Activated CD8-positive, alpha-beta memory T cell treated with anti-CD3 and anti-CD28 coated beads for 36 hours (primary cell): ENCODE measurements around the gene C1orf141. TPM values are rescaled to one million over a fixed set of nuclear protein-coding genes. Genes with fewer than 3 reads are reported as not detected.
"Not testable (repeated sequence)": the region's sequence is repeated elsewhere in the genome, so short reads cannot be mapped to it uniquely, and the experiment has no call there.

Experiments
- CTCF ChIA-PET: fragments of 350-600 bp; sonication (Branson Sonifier 250); formaldehyde crosslinking; loops from one replicate; lab custom pipeline; 2021; ENCODE audit warnings: antibody characterized with exemption; lab: Charles Lee
- POLR2A ChIA-PET: fragments of 350-600 bp; sonication (Branson Sonifier 250); formaldehyde crosslinking; loops from one replicate; lab custom pipeline; 2021; ENCODE audit warnings: antibody characterized with exemption; lab: Charles Lee
- total RNA-seq, 2 experiments: library from RNA; stranded (reverse); gene quantifications; one replicate each; pipeline ENCODE4 v1.2.3, GENCODE V29; 2021

The C1orf141 gene
- total RNA-seq, result not detected

DNA sequence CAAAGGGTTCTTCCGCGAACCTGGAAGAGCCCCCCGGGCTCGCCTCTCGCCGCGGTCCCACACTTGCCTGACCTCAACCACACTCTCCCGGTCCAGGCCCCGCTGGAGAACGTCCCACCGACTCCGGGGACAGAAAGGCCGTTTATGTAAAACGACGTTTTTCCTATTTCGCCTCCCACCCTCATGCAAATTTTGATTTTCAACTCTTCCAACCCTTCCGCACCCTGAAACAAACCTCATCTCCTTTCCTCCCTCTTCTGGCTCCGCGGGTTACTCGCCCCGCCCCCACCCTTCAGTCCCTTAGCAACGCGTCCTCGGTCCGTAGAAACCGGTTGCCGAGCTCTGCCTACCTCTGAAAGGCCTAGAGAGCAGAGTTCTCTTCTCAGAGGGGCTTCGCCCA is at the start of gene C1orf141:
C1orf141 (minus strand) TSS at position 276 of the 400 bp plus-strand sequence. CDS start 7,730 bp downstream, outside the sequence.
- ChIA-PET CTCF (interaction anchor here (0.7 kb wide), 1 partner anchor 95 kb away, joined by 3 read pairs; no protein-coding TSS in a partner anchor), POLR2A (no interaction called here)

DNA sequence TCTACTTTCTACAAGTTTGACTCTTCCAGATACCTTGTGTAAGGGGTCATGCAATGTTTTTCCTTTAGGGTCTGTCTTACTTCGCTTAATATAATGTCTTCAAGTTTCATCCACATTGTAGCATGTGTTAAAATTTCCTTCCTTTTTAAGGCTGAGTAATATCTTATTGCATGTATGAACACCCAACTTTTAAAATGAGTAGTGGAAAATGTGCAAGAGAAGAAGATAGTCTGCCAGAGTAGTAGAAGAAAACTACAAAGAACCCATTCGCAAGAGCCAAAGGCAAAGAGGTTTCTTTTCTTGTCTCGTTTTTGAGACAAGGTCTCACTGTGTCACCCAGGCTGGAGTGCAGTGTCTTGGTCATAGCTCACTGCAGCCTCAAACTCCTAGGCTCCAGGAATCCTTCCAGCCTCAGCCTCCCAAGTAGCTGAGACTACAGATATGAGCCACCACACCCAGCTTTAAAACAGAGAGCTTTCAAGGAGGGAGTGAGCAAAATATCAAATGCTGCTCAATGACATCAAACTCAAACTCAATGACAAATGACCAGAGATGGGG is 40.8 kb upstream of the C1orf141 start:
- POLR2A ChIA-PET, result interaction anchor here (1.1 kb wide), 1 partner anchor 16 kb away, joined by 3 read pairs; no protein-coding TSS in a partner anchor
- CTCF ChIA-PET, result interaction anchor here (1.0 kb wide), 1 partner anchor 13 kb away, joined by 3 read pairs; no protein-coding TSS in a partner anchor

DNA sequence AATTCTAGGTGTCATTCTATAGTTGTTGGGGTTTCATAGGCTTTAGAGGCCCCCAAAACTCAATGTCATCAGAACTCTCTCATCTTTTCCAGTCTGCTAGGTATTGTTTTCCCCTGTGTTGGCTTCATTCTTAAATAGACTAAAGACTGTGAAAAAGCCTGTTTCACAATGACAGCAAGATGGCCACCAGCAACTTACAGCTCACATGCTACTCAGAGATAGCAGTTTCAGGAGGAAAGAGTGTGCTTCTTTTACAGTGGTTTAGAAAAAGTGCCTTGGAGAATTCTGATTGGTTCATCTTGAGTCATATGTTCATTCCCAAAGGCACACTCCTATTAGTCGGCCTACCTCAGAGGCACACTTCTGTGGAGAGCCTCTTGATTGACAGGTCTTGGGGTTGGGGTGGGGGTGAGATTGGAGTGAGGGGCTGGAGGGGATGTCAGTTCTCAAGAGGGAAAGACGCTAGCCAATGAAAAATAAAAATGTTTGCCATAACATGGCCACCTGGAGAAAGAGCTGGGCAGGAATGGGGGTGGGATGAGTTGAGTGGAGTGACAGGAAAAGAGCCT is 40.0 kb upstream of the C1orf141 start:
- POLR2A ChIA-PET, result interaction anchor here (0.6 to 1.1 kb wide), 2 partner anchors 17 to 197 kb away, joined by 3 read pairs; no protein-coding TSS in a partner anchor
- CTCF ChIA-PET, result interaction anchor here (1.0 kb wide), 1 partner anchor 36 kb away, joined by 3 read pairs; no protein-coding TSS in a partner anchor

DNA sequence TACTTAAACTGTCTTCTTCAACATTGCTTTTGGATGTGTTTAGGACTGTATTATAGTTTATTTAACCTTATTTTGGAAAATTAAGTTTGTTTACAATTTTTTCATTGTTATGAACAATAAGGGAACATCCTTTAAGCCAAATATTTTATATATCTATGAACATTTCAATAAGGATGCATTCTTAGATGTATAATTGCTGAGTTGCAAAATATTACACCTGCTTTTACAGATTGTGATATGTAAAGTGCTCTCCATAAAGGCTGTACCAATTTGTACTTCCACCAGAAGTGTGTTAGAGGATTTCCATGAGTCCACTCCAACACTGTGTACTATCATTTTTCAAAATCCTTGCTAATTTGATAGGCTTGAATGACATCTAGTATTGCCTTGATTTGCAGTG is 39.2 kb upstream of the C1orf141 start:
- POLR2A ChIA-PET, result no interaction called here
- CTCF ChIA-PET, result no interaction called here

DNA sequence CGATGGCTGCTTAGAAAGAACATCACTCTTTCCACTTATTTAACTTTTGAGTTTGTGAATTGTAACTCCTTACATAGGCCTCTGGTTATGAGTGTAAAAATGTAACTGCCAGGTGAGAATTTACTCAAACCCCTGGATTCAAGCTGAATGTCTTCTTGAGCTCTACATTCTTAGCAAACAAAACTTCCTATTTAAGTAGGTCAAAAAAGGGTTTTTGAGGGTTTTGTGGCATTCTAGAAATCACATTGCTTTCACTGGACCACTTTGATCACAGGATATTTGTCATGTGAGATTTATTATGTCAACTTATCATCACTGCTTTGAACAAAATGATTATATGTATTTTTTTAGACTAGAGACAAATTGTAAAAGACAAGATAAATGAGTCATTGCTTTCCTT is 37.2 kb upstream of the C1orf141 start:
- CTCF ChIA-PET, result interaction anchor here (0.7 to 1.0 kb wide), 2 partner anchors 15 to 23 kb away, joined by 3 read pairs; no protein-coding TSS in a partner anchor
- POLR2A ChIA-PET, result interaction anchor here (0.6 to 1.2 kb wide), 2 partner anchors 18 to 258 kb away, joined by 3 to 6 read pairs; partner anchors contain the start of gene SERBP1

DNA sequence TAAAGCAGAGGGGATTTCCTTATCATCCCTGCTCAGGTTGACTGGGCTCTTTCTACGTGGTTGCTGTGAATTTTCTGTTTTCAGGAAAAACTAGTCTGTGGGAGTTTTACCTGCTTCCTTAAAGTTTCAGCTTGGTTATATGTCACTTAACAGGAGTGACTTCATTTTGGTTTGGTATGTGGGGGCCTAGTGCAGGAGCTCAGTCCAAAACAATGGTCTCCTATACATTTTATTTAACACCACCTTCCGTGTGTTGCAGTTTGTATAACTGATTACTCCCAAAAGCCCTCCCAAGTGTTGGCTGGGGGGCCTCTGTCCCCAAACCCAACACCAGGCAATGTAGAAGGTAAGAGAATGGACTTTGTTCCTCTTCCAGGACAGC is 36.8 kb upstream of the C1orf141 start:
- CTCF ChIA-PET, result interaction anchor here (0.7 to 1.1 kb wide), 3 partner anchors 15 to 323 kb away, joined by 3 read pairs; no protein-coding TSS in a partner anchor
- POLR2A ChIA-PET, result interaction anchor here (1.2 kb wide), 1 partner anchor 259 kb away, joined by 3 read pairs; the partner anchor contains the start of gene SERBP1

DNA sequence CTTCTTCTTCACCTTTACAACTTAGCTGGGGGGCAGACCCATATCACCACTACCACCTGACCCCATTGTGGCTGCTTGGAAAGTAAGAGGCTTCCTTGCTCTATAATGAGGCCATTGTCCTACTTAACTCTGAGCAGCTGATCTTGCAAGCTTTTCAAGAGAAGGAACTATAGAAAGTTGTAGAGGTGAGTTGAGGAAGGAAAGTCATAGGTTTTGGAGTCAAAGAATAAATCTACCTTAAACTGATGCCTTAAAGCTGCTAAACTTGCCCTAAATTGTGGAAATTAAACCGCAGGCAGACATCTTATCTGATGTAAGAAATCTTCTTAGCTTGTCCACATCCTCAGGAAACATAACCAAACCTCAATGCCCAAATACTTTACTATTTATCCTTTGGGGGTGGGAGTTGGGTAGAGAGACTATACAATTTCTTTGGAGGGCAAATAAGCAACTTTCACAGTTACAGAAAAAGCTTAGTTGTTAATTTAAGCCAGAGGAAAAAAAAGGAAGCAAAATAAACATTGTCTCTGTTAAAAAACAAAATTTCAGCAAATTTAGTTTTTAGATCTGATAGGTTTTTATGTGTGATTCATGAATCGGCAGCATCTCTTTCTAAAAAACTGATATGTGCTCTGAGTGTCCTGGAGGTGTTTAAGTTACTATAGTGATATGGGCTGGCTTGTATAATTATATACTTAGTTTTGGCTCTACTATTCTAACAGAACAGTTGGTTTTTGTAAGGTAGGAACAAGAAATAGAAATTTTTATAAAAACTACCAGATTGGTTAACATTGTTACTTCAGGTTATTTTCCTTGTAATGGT is 36.2 kb upstream of the C1orf141 start:
- ChIA-PET POLR2A (no interaction called here), CTCF (interaction anchor here (1.1 kb wide), 1 partner anchor 323 kb away, joined by 3 read pairs; no protein-coding TSS in a partner anchor)

DNA sequence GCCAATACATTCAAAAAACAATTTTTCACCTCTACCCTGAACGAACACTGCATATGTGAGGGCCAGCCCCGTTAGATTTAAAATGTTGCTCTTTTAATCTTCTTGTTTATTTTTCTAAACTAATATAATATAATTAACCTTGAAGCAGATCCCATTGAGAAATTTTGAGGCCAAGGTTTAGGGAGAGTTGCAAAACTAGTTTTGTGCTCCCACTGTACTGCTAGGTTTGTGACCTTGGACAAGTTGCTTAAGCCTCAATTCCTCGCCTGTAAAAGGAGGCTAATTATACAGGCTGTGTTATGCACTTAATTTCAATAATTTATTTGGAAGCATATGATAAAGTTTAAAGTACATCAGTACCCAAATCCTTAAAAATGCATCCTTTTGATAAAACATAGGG is 35.2 kb upstream of the C1orf141 start:
- ChIA-PET CTCF (no interaction called here), POLR2A (no interaction called here)

DNA sequence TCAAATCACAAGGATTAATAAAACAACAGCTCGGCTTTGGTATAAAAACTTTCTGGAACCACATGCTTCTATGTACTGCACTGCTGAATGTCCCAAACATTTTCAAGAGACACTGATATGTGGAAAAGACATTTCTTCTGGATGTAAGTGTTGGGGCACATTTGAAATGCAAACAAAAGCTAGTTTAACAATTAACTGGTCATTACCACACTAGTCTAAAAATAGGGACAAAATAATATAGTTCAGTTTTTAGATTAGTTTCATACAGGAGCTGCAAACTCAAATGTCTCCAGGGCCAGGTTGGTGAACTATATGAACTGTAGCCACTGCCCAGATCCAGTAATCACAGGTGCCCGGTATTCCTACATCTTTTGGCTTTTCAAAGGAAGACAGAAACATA is 34.7 kb upstream of the C1orf141 start:
- CTCF ChIA-PET, result no interaction called here
- POLR2A ChIA-PET, result no interaction called here

DNA sequence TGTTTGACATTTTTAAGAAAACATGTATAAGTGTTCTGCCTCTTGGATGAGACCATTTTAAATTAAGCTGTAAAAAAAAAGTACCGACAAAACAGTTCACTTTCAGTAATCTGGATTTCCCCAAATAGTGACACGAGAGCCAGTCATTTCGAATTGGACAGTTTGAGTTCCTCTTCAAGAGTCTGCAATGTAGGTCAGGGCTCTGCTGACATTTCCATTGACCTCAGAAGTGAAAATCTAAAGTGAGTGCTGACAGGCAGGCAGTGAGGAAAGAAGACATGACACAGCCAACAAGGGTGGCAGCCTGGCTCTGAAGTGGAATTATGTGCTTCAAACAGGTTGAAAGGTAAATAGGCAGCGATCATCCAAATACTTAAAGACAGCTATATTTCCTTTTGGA is 31.4 kb upstream of the C1orf141 start, which contains the start of gene IL23R:
IL23R (plus strand) TSS at position 259 of the 400 bp plus-strand sequence. CDS start 1,667 bp downstream, outside the sequence.
- POLR2A ChIA-PET, result no interaction called here
- CTCF ChIA-PET, result no interaction called here

DNA sequence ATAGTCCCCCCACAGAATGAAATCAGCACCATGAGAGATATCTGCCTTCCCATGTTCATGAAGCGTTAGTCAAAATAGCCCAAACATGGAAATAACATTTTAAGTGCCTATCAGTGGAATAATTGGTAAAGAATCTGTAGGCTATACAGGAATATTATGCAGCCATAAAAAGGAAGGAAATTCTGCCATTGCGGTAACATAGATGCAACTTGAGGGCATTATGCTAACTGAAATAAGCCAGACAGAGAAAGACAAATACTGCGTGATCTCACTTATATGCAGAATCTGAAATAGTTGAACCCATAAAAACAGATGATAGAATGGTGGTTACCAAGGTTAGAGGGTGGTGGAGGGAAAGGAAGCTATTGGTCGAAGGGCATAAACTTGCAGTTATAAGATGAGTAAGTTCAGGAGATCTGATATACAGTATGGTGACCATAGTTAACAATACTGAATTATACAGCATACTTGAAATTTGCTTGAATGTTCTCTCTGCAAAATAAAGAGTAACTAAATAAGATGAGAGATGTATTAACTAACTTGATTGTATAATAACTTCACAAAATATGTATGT is 30.8 kb upstream of the C1orf141 start:
- POLR2A ChIA-PET, result no interaction called here

DNA sequence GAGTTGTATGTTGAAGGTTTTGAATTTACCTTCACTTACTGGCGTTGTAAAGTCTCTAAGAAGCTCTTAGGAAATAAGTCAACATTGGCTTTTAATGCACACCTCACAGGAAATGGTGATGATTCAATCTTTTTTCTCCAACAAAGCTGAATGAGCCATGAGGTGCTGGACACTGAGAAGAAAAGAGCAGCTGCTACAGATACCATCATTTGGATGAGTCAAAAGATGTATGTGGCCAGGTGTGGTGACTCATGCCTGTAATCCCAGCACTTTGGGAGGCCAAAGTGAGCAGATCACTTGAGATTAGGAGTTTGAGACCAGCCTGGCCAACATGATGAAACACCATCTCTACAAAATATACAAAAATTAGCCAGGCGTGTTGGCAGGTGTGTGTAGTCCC is 28.2 kb upstream of the C1orf141 start:
- POLR2A ChIA-PET, result no interaction called here
- CTCF ChIA-PET, result interaction anchor here (0.6 to 1.1 kb wide), 3 partner anchors 13 to 54 kb away, joined by 3 to 4 read pairs (median 3); no protein-coding TSS in a partner anchor

More for the DNA sequence above, 30.8 kb upstream of the C1orf141 start:
- CTCF ChIA-PET, result no interaction called here

DNA sequence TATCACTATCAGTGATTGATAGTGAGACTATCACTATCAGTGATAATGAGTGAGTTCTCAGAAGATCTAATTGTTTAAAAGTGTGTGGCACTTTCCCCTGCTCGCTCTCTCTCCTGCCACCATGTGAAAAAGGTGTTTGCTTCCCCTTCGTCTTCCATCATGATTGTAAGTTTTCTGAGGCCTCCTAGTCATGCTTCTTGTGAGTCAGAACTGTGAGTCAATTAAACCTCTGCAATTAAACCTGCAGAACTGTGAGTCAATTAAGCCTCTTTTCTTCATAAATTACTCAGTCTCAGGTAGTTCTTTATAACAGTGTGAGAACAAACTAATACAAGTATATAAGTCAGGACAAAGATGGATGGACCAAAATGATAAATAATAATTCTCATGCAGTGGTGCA is 24.5 kb upstream of the C1orf141 start:
- CTCF ChIA-PET, result no interaction called here
- POLR2A ChIA-PET, result no interaction called here

DNA sequence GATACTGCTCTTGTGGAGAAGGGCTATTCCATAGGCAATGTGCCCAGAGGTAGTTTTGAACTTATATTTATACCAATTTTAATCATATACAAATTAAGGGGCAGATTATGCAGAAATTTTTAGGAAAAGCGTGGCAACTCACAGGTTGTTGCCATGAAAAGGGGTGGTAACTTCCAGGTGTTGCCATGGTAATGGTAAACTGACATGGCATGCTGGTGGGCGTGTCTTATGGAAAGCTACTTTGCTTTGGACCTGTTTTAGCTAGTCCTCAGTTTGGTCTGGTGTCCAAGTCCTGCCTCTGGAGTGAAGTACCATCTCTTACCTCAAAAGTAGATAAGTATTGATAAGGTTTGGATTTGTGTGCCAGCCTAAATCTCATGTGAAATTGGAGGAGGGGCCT is 23.6 kb upstream of the C1orf141 start:
- CTCF ChIA-PET, result no interaction called here
- POLR2A ChIA-PET, result interaction anchor here (0.6 kb wide), 1 partner anchor 321 kb away, joined by 3 read pairs; no protein-coding TSS in a partner anchor

DNA sequence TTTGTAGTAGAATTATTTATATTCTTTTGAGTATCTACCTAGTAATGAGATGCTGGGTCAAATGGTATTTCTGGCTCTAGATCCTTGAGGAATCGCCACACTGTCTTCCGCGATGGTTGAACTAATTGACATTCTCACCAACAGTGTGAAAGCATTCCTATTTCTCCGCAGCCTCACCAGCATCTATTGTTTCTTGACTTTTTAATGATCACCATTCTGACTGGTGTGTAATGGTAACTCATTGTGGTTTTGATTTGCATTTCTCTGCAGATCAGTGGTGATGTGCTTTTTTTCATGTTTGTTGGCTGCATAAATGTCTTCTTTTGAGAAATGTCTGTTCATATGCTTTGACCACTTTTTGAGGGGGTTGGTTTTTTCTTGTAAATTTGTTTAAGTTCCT is 16.2 kb upstream of the C1orf141 start:
- ChIA-PET CTCF (interaction anchor here (0.6 kb wide), 1 partner anchor 293 kb away, joined by 3 read pairs; no protein-coding TSS in a partner anchor), POLR2A (no interaction called here)

DNA sequence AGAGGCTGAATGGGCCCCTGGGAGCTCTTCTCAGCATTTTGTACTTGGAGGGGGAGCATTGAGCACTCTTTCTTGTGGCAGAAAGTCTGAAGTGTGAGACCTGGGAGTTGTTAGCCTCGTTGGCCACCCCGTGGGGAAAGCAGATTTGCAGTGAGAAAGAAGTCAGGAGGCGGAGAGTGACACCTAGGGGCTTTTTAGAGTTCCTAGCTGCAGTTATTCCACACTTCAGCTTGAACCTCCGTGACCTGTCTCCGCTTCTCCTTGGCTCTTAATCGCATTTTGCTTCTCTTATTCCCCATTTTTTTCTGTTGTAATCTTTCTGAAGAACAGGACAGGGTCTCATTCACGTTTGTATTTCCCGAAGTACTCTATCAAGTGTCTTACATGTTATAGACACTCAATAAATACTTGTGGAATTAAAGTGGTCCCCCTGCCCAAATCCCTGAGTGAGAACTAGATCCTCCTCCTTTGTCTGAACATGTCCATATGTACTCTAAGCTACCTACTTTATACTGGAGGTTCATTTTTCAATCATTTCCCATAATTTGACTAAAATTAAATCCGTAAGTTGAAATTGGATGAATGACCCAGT is 14.5 kb upstream of the C1orf141 start:
- POLR2A ChIA-PET, result interaction anchor here (0.7 kb wide), 2 partner anchors 162 to 363 kb away, joined by 3 to 8 read pairs; no protein-coding TSS in a partner anchor
- CTCF ChIA-PET, result interaction anchor here (0.6 to 2.6 kb wide), 11 partner anchors 12 to 1594 kb away, joined by 3 to 11 read pairs (median 3); partner anchors contain the start of gene SLC35D1

DNA sequence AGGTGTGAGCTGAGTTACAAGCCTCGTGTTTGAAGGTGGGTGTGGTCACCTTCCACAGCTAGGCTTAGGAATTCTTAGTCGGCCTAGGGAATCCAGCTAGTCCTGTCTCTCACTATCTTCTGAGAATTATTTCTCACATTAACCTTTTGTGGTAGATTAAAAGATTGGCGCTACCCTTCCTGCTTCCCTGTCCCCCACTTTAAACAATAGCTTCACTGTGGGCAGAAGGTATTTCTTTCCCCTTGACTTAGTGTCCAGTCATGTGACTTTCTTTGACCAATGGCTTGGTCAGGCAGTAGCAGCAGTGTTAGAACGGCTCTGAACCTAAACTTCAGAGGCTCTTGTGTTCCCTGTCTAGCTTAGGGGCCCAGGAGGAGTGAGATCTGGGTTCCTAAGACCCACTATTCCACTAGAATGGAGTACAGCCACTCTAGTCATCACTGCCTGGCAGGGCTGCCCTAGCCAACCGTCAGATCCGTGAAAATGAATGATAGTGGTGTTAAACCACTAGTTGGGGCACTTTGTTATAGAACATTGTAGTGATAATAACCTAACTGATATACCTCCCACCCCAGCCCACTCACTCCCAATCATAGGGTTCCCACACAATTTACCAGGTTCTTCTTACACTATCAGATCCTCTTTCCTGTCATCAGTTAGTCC is 13.9 kb upstream of the C1orf141 start:
- CTCF ChIA-PET, result interaction anchor here (0.6 to 2.6 kb wide), 11 partner anchors 12 to 384 kb away, joined by 3 to 11 read pairs (median 3); partner anchors contain the start of gene SLC35D1
- POLR2A ChIA-PET, result no interaction called here

DNA sequence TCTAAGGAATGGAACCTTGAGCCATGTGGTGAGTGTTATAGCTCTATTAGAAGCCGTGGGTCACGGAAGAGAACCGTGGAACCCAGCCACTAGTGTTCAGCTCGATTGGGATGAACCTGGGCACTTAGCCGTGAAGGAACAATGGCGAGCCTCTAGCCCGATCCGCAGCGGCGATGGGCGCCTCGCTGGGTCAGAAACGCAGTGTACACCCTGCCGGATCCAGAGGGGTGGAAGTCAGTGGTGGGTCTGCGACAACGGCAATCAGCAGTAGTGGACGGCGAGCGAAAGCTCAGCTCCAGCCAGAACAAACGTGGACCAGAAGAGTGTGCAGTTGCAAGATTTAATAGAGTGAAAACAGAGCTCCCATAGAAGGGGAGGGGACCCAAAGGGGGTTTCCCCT is 13.2 kb upstream of the C1orf141 start:
- CTCF ChIA-PET, result interaction anchor here (0.8 to 2.6 kb wide), 5 partner anchors 9 to 381 kb away, joined by 3 to 11 read pairs (median 3); no protein-coding TSS in a partner anchor
- POLR2A ChIA-PET, result not testable (repeated sequence)
